H1 (cell line): ENCODE measurements around the gene GGT6. TPM values are rescaled to one million over a fixed set of nuclear protein-coding genes. Genes with fewer than 3 reads are reported as not detected.
"Not testable (repeated sequence)": the region's sequence is repeated elsewhere in the genome, so short reads cannot be mapped to it uniquely, and the experiment has no call there.

Experiments
- CTCF ChIA-PET: fragments of 300-600 bp; sonication (Branson Sonifier 250); formaldehyde crosslinking; loops from one replicate; lab custom pipeline; 2021; ENCODE audit not compliant: partially characterized antibody; lab: Charles Lee
- POLR2A ChIA-PET: fragments of 300-600 bp; sonication (Branson Sonifier 250); formaldehyde crosslinking; loops from one replicate; lab custom pipeline; 2021; ENCODE audit warnings: inconsistent platforms; ENCODE audit not compliant: partially characterized antibody; lab: Charles Lee
- DNase-seq, 2 experiments: peaks; one replicate each; pipeline versions ENCODE4 v3.0.0 to v3.0.0-alpha.2; 2010 to 2022; ENCODE audit warnings: low spot score in 2 of 2, low read depth in 1 of 2, mixed read lengths in 1 of 2
- FAIRE-seq: peaks from 2 replicates; lab custom pipeline; 2011; peaks lifted over from hg19 to GRCh38; lab: Jason Lieb, UNC
- H2AFZ ChIP-seq: 2 replicates; pipeline ENCODE4 v1.8.1; 2012; ENCODE audit warnings: low read length, inconsistent platforms
- H2AK5ac ChIP-seq: 2 replicates; pipeline ENCODE4 v1.6.1; 2013; ENCODE audit warnings: low read depth, low read length
- H2BK120ac ChIP-seq: replicated peaks from 2 replicates; pipeline ENCODE3; 2013; ENCODE audit warnings: low read depth, low read length, inconsistent platforms
- H2BK12ac ChIP-seq: 2 replicates; pipeline ENCODE4 v1.6.1; 2013; ENCODE audit warnings: low read depth, low read length
- H2BK15ac ChIP-seq: 2 replicates; pipeline ENCODE4 v1.6.1; 2013; ENCODE audit warnings: low read length
- H2BK20ac ChIP-seq: 2 replicates; pipeline ENCODE4 v1.6.1; 2013; ENCODE audit warnings: low read length
- H2BK5ac ChIP-seq: 2 replicates; pipeline ENCODE4 v1.6.1; 2013; ENCODE audit warnings: low read depth, low read length
- H3K14ac ChIP-seq: 2 replicates; pipeline ENCODE4 v1.6.1; 2013; ENCODE audit warnings: inconsistent platforms; ENCODE audit not compliant: insufficient read length
- H3K18ac ChIP-seq: 2 replicates; pipeline ENCODE4 v1.6.1; 2013; ENCODE audit warnings: low read length; ENCODE audit errors: extremely low read depth
- H3K23ac ChIP-seq: 2 replicates; pipeline ENCODE4 v1.6.1; 2013; ENCODE audit warnings: inconsistent platforms; ENCODE audit not compliant: insufficient read length
- H3K23me2 ChIP-seq: 2 replicates; pipeline ENCODE4 v1.6.1; 2013; ENCODE audit warnings: low read depth, low read length
- H3K27ac ChIP-seq: 2 replicates; pipeline ENCODE4 v1.6.1; 2011; ENCODE audit warnings: low read depth, low read length, inconsistent platforms
- H3K27me3 ChIP-seq, 4 experiments: replicated peaks in 1 of 4; 1 replicate in 1 of 4; 2 replicates in 3 of 4; pipeline versions ENCODE4 v1.6.1 to v1.8.1; 2011 to 2013; ENCODE audit warnings: low read length in 3 of 4, mild to moderate bottlenecking in 3 of 4, inconsistent platforms in 2 of 4, mixed read lengths in 2 of 4, moderate library complexity in 1 of 4; ENCODE audit not compliant: control insufficient read depth in 3 of 4, insufficient read depth in 3 of 4; ENCODE audit errors: extremely low read depth in 1 of 4
- H3K36me3 ChIP-seq, 4 experiments: 2 replicates each; pipeline versions ENCODE4 v1.6.1 to v1.8.1; 2011 to 2013; ENCODE audit warnings: mild to moderate bottlenecking in 4 of 4, low read length in 3 of 4, moderate library complexity in 2 of 4, control low read depth in 1 of 4, inconsistent platforms in 1 of 4; ENCODE audit not compliant: insufficient read depth in 4 of 4, control insufficient read depth in 2 of 4
- H3K4ac ChIP-seq: replicated peaks from 2 replicates; pipeline ENCODE3; 2013; ENCODE audit warnings: low read length, low read depth, mixed read lengths, inconsistent platforms; ENCODE audit not compliant: insufficient read length
- H3K4me1 ChIP-seq, 4 experiments: replicated peaks in 1 of 4; 1 replicate in 1 of 4; 2 replicates in 3 of 4; pipeline versions ENCODE4 v1.6.1 to v1.8.1; 2011 to 2013; ENCODE audit warnings: low read length in 3 of 4, inconsistent platforms in 2 of 4, mixed read lengths in 1 of 4; ENCODE audit not compliant: insufficient read depth in 4 of 4, control insufficient read depth in 3 of 4
- H3K4me2 ChIP-seq, 2 experiments: 2 replicates each; pipeline versions ENCODE4 v1.6.1 to v1.8.1; 2011 to 2013; ENCODE audit warnings: low read depth in 2 of 2, low read length in 2 of 2, control low read depth in 1 of 2, inconsistent platforms in 1 of 2, mild to moderate bottlenecking in 1 of 2; ENCODE audit not compliant: insufficient read depth in 1 of 2
- H3K4me3 ChIP-seq, 4 experiments: fragments of 200-600, 300-600 bp in 1 of 4; sonication (generic), shearing (Covaris generic), sonication (Bioruptor Twin) in 1 of 4; 2 replicates each; pipeline versions ENCODE4 v1.5.1 to v1.8.1; 2011 to 2016; ENCODE audit warnings: low read length in 4 of 4, low read depth in 3 of 4, control low read depth in 2 of 4, inconsistent platforms in 2 of 4, mild to moderate bottlenecking in 2 of 4, mixed read lengths in 1 of 4, moderate library complexity in 1 of 4; ENCODE audit not compliant: insufficient read depth in 2 of 4; ENCODE audit errors: extremely low read depth in 1 of 4
- H3K56ac ChIP-seq: replicated peaks from 2 replicates; pipeline ENCODE3; 2013; ENCODE audit warnings: low read depth, mild to moderate bottlenecking, mixed read lengths, low read length, inconsistent platforms; ENCODE audit not compliant: insufficient read length
- H3K79me1 ChIP-seq: 2 replicates; pipeline ENCODE4 v1.6.1; 2013; ENCODE audit warnings: low read depth, low read length, control low read depth
- H3K79me2 ChIP-seq, 2 experiments: 2 replicates each; pipeline versions ENCODE4 v1.6.1 to v1.8.1; 2012 to 2013; ENCODE audit warnings: low read length in 2 of 2, mild to moderate bottlenecking in 2 of 2, inconsistent platforms in 1 of 2; ENCODE audit not compliant: insufficient read depth in 2 of 2, control insufficient read depth in 1 of 2
- H3K9ac ChIP-seq, 4 experiments: replicated peaks in 1 of 4; 1 replicate in 1 of 4; 2 replicates in 3 of 4; pipeline versions ENCODE4 v1.6.1 to v1.8.1; 2011 to 2013; ENCODE audit warnings: low read depth in 3 of 4, low read length in 3 of 4, control low read depth in 2 of 4, mild to moderate bottlenecking in 2 of 4, moderate library complexity in 2 of 4, inconsistent platforms in 1 of 4; ENCODE audit errors: extremely low read depth in 1 of 4
- H3K9me3 ChIP-seq, 2 experiments: 2 replicates each; pipeline versions ENCODE4 v1.6.1 to v1.8.1; 2012 to 2013; ENCODE audit warnings: mild to moderate bottlenecking in 2 of 2, moderate library complexity in 2 of 2, control low read depth in 1 of 2, inconsistent platforms in 1 of 2, low read depth in 1 of 2, low read length in 1 of 2, mixed read lengths in 1 of 2; ENCODE audit not compliant: insufficient read depth in 2 of 2
- H4K20me1 ChIP-seq, 2 experiments: replicated peaks in 1 of 2; 2 replicates each; pipeline versions ENCODE3 to v1.8.1; 2011 to 2013; ENCODE audit warnings: inconsistent platforms in 2 of 2, low read length in 2 of 2, mild to moderate bottlenecking in 1 of 2; ENCODE audit not compliant: insufficient read depth in 2 of 2, control insufficient read depth in 1 of 2
- H4K5ac ChIP-seq: 2 replicates; pipeline ENCODE4 v1.6.1; 2013; ENCODE audit warnings: low read length, low read depth, mixed read lengths, inconsistent platforms; ENCODE audit not compliant: insufficient read length
- H4K8ac ChIP-seq: 2 replicates; pipeline ENCODE4 v1.8.0; 2013; ENCODE audit warnings: mild to moderate bottlenecking, moderate library complexity, low read length, inconsistent platforms; ENCODE audit not compliant: insufficient read depth; ENCODE audit errors: extremely low read depth
- H4K91ac ChIP-seq: replicated peaks from 2 replicates; pipeline ENCODE3; 2013; ENCODE audit warnings: low read length, mixed read lengths, inconsistent platforms; ENCODE audit not compliant: insufficient read length
- ATF2 ChIP-seq: IDR thresholded peaks from 2 replicates; pipeline ENCODE4 v1.6.1; 2012; ENCODE audit warnings: low read length, inconsistent platforms
- BACH1 ChIP-seq: IDR thresholded peaks from 2 replicates; pipeline ENCODE4 v1.6.1; 2012; ENCODE audit warnings: low read length, improper control_type of control experiment
- CBX5 ChIP-seq: fragments of 300-800, 300-1000 bp; sonication (generic); IDR thresholded peaks from 2 replicates; pipeline ENCODE4 v1.7.1; 2016; ENCODE audit warnings: antibody characterized with exemption, low read length, low read depth
- EZH2 ChIP-seq: fragments of 200-600 bp; sonication (generic); IDR thresholded peaks from 2 replicates; pipeline ENCODE4 v1.7.1; 2012; ENCODE audit warnings: low read depth, mild to moderate bottlenecking, moderate library complexity, low read length, inconsistent platforms; ENCODE audit not compliant: severe bottlenecking
- POLR2A ChIP-seq, 2 experiments: IDR thresholded peaks; 1 replicate in 1 of 2; 2 replicates in 1 of 2; pipeline ENCODE4 v1.6.1; 2011; ENCODE audit warnings: low read depth in 2 of 2, low read length in 2 of 2, mild to moderate bottlenecking in 2 of 2; ENCODE audit errors: control extremely low read depth in 1 of 2
- POLR2AphosphoS5 ChIP-seq: IDR thresholded peaks from 2 replicates; pipeline ENCODE4 v1.6.1; 2011; ENCODE audit warnings: low read depth, low read length
- SAP30 ChIP-seq: fragments of 300-600 bp; sonication (generic); IDR thresholded peaks from 2 replicates; pipeline ENCODE4 v1.7.1; 2012; ENCODE audit warnings: low read length, moderate library complexity, mild to moderate bottlenecking, inconsistent platforms; ENCODE audit not compliant: insufficient read depth, insufficient replicate concordance
- TEAD4 ChIP-seq: IDR thresholded peaks from 2 replicates; pipeline ENCODE4 v1.6.1; 2012; ENCODE audit warnings: low read depth, low read length, inconsistent platforms, mixed read lengths
- WGBS, 2 experiments: shearing (Covaris generic) in 1 of 2; methylation state at CpG; one replicate each; pipeline versions ENCODE4 v1.1.6 to v1.1.7; 2013 to 2015; ENCODE audit warnings: low lambda C conversion rate in 2 of 2, mixed read lengths in 2 of 2, inconsistent platforms in 1 of 2, low coverage in 1 of 2, missing lambda C conversion rate in 1 of 2; ENCODE audit not compliant: insufficient replicate concordance in 2 of 2, insufficient coverage in 1 of 2, insufficient read length in 1 of 2; ENCODE audit errors: extremely low coverage in 1 of 2, missing lambda C conversion rate in 1 of 2; 5-methylcytosine and 5-hydroxymethylcytosine counted together
- polyA plus RNA-seq, 7 experiments: library from polyadenylated mRNA; depleted of rRNA in 3 of 7; stranded (reverse) in 5 of 7; unstranded in 2 of 7; fragments of >200 nt in 5 of 7; fragments of 200-250 nt in 2 of 7; gene quantifications; 1 replicate in 5 of 7; 2 replicates in 1 of 7; 4 replicates in 1 of 7; pipeline versions ENCODE4 v1.2.1 to v1.2.3, GENCODE V29; 2011 to 2013; ENCODE audit warnings: missing spikeins in 2 of 7, mixed read lengths in 2 of 7
- total RNA-seq: library from RNA; stranded (reverse); fragmentation: NEBNext Ultra II Directional; extraction: Animal tissue kit (Norgen Biotek cat#: 25700); gene quantifications from 2 replicates; pipeline ENCODE4 v1.2.1, GENCODE V29; 2021

The GGT6 gene
- total and polyA plus RNA-seq, 2 of the 8 experiments (the other 6 are each of a cell fraction or from before 2014, with no cell fraction given): 0.18 TPM; not detected in 1

GRCh38 chr17:4579678-4580077, 19.3 kb upstream of the GGT6 start (continued):
- no peak for TF ChIP-seq ATF2
- TF ChIP-seq EZH2: no peak
- no peak for TF ChIP-seq POLR2A (IDR thresholded peaks at IDR 0.05; ENCODE audit: control extremely low read depth in 1 of 2, low read depth in 2 of 2, low read length in 2 of 2)
- no peak for TF ChIP-seq TEAD4
- TF ChIP-seq CBX5: no peak
- TF ChIP-seq POLR2AphosphoS5: no peak
- no peak for TF ChIP-seq BACH1
- no peak for TF ChIP-seq SAP30

GRCh38 chr17:4578349-4578748, 18.0 kb upstream of the GGT6 start:
- H3K18ac ChIP-seq, H3K79me1 ChIP-seq, H3K4ac ChIP-seq, H4K91ac ChIP-seq, H3K27me3 ChIP-seq, H3K9ac ChIP-seq, FAIRE-seq, H3K79me2 ChIP-seq, H3K23ac ChIP-seq, H3K27ac ChIP-seq, H3K36me3 ChIP-seq, H3K4me3 ChIP-seq, H3K56ac ChIP-seq, H3K4me2 ChIP-seq, H2BK5ac ChIP-seq, POLR2A ChIA-PET, H3K14ac ChIP-seq, H2BK20ac ChIP-seq, H4K8ac ChIP-seq, H3K9me3 ChIP-seq, H2BK15ac ChIP-seq, DNase-seq, H2AK5ac ChIP-seq, H2BK120ac ChIP-seq, H4K5ac ChIP-seq, H2BK12ac ChIP-seq, H3K23me2 ChIP-seq, H2AFZ ChIP-seq, H4K20me1 ChIP-seq: not testable (repeated sequence)
- H3K4me1 ChIP-seq: peaks cover 4 to 30% (median 18%) of the 10 kb centered on the region in 4 experiments
- CTCF ChIA-PET: interaction anchor here (0.6 to 8.8 kb wide), 4 partner anchors 10 to 143 kb away, joined by 3 to 114 read pairs (median 10); no protein-coding TSS in a partner anchor
- WGBS, 2 experiments: 92% methylated on average over 12 of the region's 24 CpGs; no CpG with 5 or more reads in 1 of the 2 experiments
